A549 (cell line): ENCODE results near the gene KCNA10. TPM values are rescaled to one million over a fixed set of nuclear protein-coding genes. Genes with fewer than 3 reads are reported as not detected.

Experiments used
- ATAC-seq, 2 experiments: fragments of 200-7000 bp in 1 of 2; fragments of >200 bp in 1 of 2; cut with Nextera tagmentation in 1 of 2; cut with Tn5 transposase in 1 of 2; 3 replicates each; pipeline versions ENCODE4 v1.8.0 to v1.9.1; 2018 to 2020; ENCODE audit warnings: mild to moderate bottlenecking in 1 of 2, moderate library complexity in 1 of 2
- CTCF ChIA-PET: fragments of 300-600 bp; sonication (Branson Sonifier 250); formaldehyde crosslinking; extraction: SDS; loops from one replicate; lab custom pipeline; 2021; ENCODE audit warnings: antibody characterized with exemption, inconsistent platforms; lab: Yijun Ruan, JAX
- POLR2A ChIA-PET: fragments of 350-600 bp; formaldehyde crosslinking; extraction: SDS; loops from one replicate; lab custom pipeline; 2021; ENCODE audit warnings: antibody characterized with exemption, inconsistent platforms; lab: Yijun Ruan, JAX
- DNase-seq, 2 experiments: peaks; one replicate each; pipeline versions ENCODE4 v3.0.0 to v3.0.0-alpha.2; 2011 to 2016; ENCODE audit warnings: low read depth in 1 of 2, low spot score in 1 of 2
- FAIRE-seq: peaks from 2 replicates; lab custom pipeline; 2011; peaks lifted over from hg19 to GRCh38; lab: Jason Lieb, UNC
- H3K27ac ChIP-seq, 2 experiments: fragments of >200 bp; sonication (Bioruptor Twin); formaldehyde crosslinking; 3 replicates each; pipeline ENCODE4 v1.5.1; 2016 to 2017
- H3K4me1 ChIP-seq: fragments of >200 bp; sonication (Bioruptor Twin); formaldehyde crosslinking; 3 replicates; pipeline ENCODE4 v1.6.1; 2016
- H3K4me2 ChIP-seq: fragments of >200 bp; sonication (Bioruptor Twin); formaldehyde crosslinking; 3 replicates; pipeline ENCODE4 v1.6.1; 2016
- H3K4me3 ChIP-seq: fragments of >200 bp; sonication (Bioruptor Twin); formaldehyde crosslinking; 3 replicates; pipeline ENCODE4 v1.5.1; 2016
- H3K9me3 ChIP-seq: fragments of >200 bp; sonication (Bioruptor Twin); formaldehyde crosslinking; 3 replicates; pipeline ENCODE4 v1.6.1; 2016
- BCL3 ChIP-seq: fragments of >200 bp; sonication (Bioruptor Twin); formaldehyde crosslinking; IDR thresholded peaks from 3 replicates; pipeline ENCODE4 v1.6.1; 2016
- CBX2 ChIP-seq: fragments of 200-600 bp; sonication (generic); IDR thresholded peaks from 2 replicates; pipeline ENCODE4 v1.6.1; 2016; ENCODE audit warnings: low read depth, mild to moderate bottlenecking, borderline replicate concordance
- CBX8 ChIP-seq: fragments of 200-600 bp; sonication (generic); IDR thresholded peaks from 2 replicates; pipeline ENCODE4 v1.6.1; 2016
- CHD2 ChIP-seq: fragments of 150-350 bp; IDR thresholded peaks from 2 replicates; pipeline ENCODE4 v1.6.1; 2014; ENCODE audit warnings: low read length; ENCODE audit not compliant: partially characterized antibody
- ESRRA ChIP-seq: fragments of 150-350 bp; IDR thresholded peaks from 2 replicates; pipeline ENCODE4 v1.6.1; 2014; ENCODE audit warnings: mild to moderate bottlenecking, low read length, borderline replicate concordance
- FOSL2 ChIP-seq, 2 experiments: fragments of 450-650 bp in 1 of 2; fragments of >200 bp in 1 of 2; sonication (Bioruptor Twin) in 1 of 2; formaldehyde crosslinking; IDR thresholded peaks; 2 replicates each; pipeline versions ENCODE4 v1.5.0 to v1.6.1; 2016 to 2020; ENCODE audit warnings: mild to moderate bottlenecking in 1 of 2, moderate library complexity in 1 of 2
- HDAC2 ChIP-seq: fragments of 200-600 bp; sonication (generic); IDR thresholded peaks from 2 replicates; pipeline ENCODE4 v1.6.1; 2016
- HOXB13 ChIP-seq: fragments of 250-450 bp; sonication (Bioruptor Pico); IDR thresholded peaks from 2 replicates; pipeline ENCODE4 v1.5.0; 2020; ENCODE audit warnings: low read depth, mild to moderate bottlenecking, moderate library complexity
- JUNB ChIP-seq: fragments of >200 bp; sonication (Bioruptor Twin); formaldehyde crosslinking; IDR thresholded peaks from 2 replicates; pipeline ENCODE4 v1.6.1; 2016
- MAZ ChIP-seq: fragments of 150-350 bp; IDR thresholded peaks from 2 replicates; pipeline ENCODE4 v1.6.1; 2014; ENCODE audit warnings: antibody characterized with exemption, low read depth, low read length, borderline replicate concordance
- MYC ChIP-seq: IDR thresholded peaks from 2 replicates; pipeline ENCODE4 v1.6.1; 2012; ENCODE audit warnings: mild to moderate bottlenecking, inconsistent platforms, low read length, improper control_type of control experiment, borderline replicate concordance
- NPAS2 ChIP-seq: fragments of 250-450 bp; sonication (Bioruptor Pico); IDR thresholded peaks from 2 replicates; pipeline ENCODE4 v1.8.0; 2022; ENCODE audit warnings: mild to moderate bottlenecking, moderate library complexity, borderline replicate concordance
- NR3C1 ChIP-seq: fragments of >200 bp; sonication (Bioruptor Twin); formaldehyde crosslinking; IDR thresholded peaks from 3 replicates; pipeline ENCODE4 v1.6.1; 2017
- POLR2A ChIP-seq: IDR thresholded peaks from 2 replicates; pipeline ENCODE4 v1.6.1; 2012; ENCODE audit warnings: mild to moderate bottlenecking, low read length
- RAD21 ChIP-seq, 2 experiments: fragments of >200 bp in 1 of 2; sonication (Bioruptor Twin) in 1 of 2; formaldehyde crosslinking in 1 of 2; IDR thresholded peaks in 1 of 2; conservative IDR thresholded peaks in 1 of 2; 2 replicates in 1 of 2; 3 replicates in 1 of 2; pipeline ENCODE4 v1.6.1; 2012 to 2018; ENCODE audit warnings: inconsistent platforms in 1 of 2
- RARB ChIP-seq: fragments of 250-450 bp; sonication (Bioruptor Pico); IDR thresholded peaks from 2 replicates; pipeline ENCODE4 v1.8.0; 2021; ENCODE audit warnings: mild to moderate bottlenecking, moderate library complexity
- RNF2 ChIP-seq: fragments of 200-600 bp; sonication (generic); IDR thresholded peaks from 2 replicates; pipeline ENCODE4 v1.6.1; 2016; ENCODE audit warnings: low read depth, mild to moderate bottlenecking, antibody characterized with exemption, moderate library complexity, borderline replicate concordance
- SMC3 ChIP-seq: fragments of >200 bp; sonication (Bioruptor Twin); formaldehyde crosslinking; IDR thresholded peaks from 3 replicates; pipeline ENCODE4 v1.6.1; 2018; ENCODE audit warnings: inconsistent platforms
- SREBF2 ChIP-seq: fragments of 450-650 bp; IDR thresholded peaks from 2 replicates; pipeline ENCODE4 v1.6.1; 2014; ENCODE audit warnings: mild to moderate bottlenecking, moderate library complexity
- TFCP2L1 ChIP-seq: fragments of 250-450 bp; sonication (Bioruptor Pico); IDR thresholded peaks from 2 replicates; pipeline ENCODE4 v1.5.0; 2021; ENCODE audit warnings: mild to moderate bottlenecking
- WGBS: methylation state at CpG from one replicate; pipeline ENCODE4 v1.1.6; 2017; ENCODE audit errors: missing lambda C conversion rate; 5-methylcytosine and 5-hydroxymethylcytosine counted together
- polyA plus RNA-seq, 4 experiments: library from polyadenylated mRNA; depleted of rRNA in 3 of 4; stranded (reverse); fragments of >200 nt; fragmentation: RNase III in 1 of 4; extraction: RNeasy Plus Mini Kit Qiagen cat#74134 plus additional on column Dnase treatment in 1 of 4; gene quantifications; 2 replicates in 3 of 4; 3 replicates in 1 of 4; pipeline ENCODE4 v1.2.3, GENCODE V29; 2011 to 2017
- TF ChIP-seq, protein P1 (sequence below): IDR thresholded peaks from 2 replicates; pipeline ENCODE4 v1.6.1; 2012
- TF ChIP-seq, protein P2 (sequence below): fragments of 450-650 bp; IDR thresholded peaks from 2 replicates; pipeline ENCODE4 v1.6.1; 2014; ENCODE audit warnings: antibody characterized with exemption
- TF ChIP-seq, protein P3 (sequence below): IDR thresholded peaks from 2 replicates; pipeline ENCODE4 v1.6.1; 2012

The KCNA10 gene
- polyA plus RNA-seq, 2 of the 4 experiments (the other 2 are of a cell fraction), result not detected

- TF ChIP-seq, protein P1, sequence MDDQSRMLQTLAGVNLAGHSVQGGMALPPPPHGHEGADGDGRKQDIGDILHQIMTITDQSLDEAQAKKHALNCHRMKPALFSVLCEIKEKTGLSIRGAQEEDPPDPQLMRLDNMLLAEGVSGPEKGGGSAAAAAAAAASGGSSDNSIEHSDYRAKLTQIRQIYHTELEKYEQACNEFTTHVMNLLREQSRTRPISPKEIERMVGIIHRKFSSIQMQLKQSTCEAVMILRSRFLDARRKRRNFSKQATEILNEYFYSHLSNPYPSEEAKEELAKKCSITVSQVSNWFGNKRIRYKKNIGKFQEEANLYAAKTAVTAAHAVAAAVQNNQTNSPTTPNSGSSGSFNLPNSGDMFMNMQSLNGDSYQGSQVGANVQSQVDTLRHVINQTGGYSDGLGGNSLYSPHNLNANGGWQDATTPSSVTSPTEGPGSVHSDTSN, result no peak
- TF ChIP-seq CBX2 (no peak), MYC (no peak), NR3C1 (no peak), FOSL2 (IDR thresholded peaks at IDR 0.05) (no peak), FOSL2 (CRISPR knock-in tag; IDR thresholded peaks at IDR 0.05) (no peak), RARB (CRISPR knock-in tag) (no peak), SREBF2 (no peak), SMC3 (no peak), BCL3 (no peak), JUNB (no peak), ESRRA (no peak), CBX8 (no peak), HOXB13 (CRISPR knock-in tag) (no peak), POLR2A (no peak)
- TF ChIP-seq, protein P2, sequence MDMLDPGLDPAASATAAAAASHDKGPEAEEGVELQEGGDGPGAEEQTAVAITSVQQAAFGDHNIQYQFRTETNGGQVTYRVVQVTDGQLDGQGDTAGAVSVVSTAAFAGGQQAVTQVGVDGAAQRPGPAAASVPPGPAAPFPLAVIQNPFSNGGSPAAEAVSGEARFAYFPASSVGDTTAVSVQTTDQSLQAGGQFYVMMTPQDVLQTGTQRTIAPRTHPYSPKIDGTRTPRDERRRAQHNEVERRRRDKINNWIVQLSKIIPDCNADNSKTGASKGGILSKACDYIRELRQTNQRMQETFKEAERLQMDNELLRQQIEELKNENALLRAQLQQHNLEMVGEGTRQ, result no peak
- DNase-seq, result no peak
- CTCF ChIA-PET, result interaction anchor here (0.9 to 11.6 kb wide), 4 partner anchors 26 to 286 kb away, joined by 3 to 256 read pairs (median 88); partner anchors contain the start of gene KCNC4
- POLR2A ChIA-PET, result no interaction called here
- no peak for FAIRE-seq
- ATAC-seq, result no peak
- H3K27ac ChIP-seq, result no peak overlapping the region
- H3K9me3 ChIP-seq, result no peaks in the 10 kb centered on the region
- WGBS, result 76% methylated on average over 9 of the region's 11 CpGs
- no peak overlapping the region for H3K4me3 ChIP-seq
- H3K4me2 ChIP-seq, result no peak overlapping the region
- H3K4me1 ChIP-seq, result peaks cover 6% of the 10 kb centered on the region; the same call in 1 of the 3 replicates
These were observed 28.1 kb downstream of the KCNA10 start for GRCh38 chr1:110490791-110491451.

DNA sequence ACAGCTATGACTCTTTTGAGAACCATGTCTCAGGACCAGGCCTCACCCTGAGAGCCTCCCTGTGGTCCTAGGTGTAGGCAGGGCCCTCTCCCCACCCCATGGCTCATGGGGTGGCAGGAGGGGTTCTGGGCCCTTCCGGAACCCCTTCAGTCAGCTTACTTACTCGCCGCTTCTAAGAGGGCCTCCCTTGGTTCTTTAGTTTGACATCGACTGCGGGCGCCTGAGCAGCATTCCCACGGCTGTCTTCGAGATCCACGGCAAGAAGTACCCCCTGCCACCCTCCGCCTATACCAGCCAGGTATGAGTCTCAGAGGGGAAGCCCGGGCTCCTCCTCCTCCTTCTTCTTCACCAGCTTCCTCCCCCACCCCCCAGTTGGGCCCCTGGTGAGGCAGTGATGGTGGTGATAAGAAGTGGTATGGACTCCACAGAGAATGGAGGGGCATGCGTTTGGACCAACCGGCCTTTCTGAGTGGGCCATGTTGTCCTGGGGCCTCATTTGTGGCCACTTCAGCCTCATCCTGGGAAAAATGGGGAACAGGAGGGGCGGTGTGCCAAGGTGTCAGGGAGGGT, 28.9 kb downstream of the KCNA10 start:
- WGBS, result 94% methylated on average over 10 of the region's 14 CpGs
- ChIA-PET CTCF (interaction anchor here (0.6 to 11.6 kb wide), 4 partner anchors 26 to 285 kb away, joined by 3 to 256 read pairs (median 84); partner anchors contain the start of gene KCNC4), POLR2A (no interaction called here)
- ATAC-seq (no peak), FAIRE-seq (no peak)
- peaks cover 6% of the 10 kb centered on the region; the same call in 1 of the 3 replicates for H3K4me1 ChIP-seq
- H3K4me3 ChIP-seq, result no peak overlapping the region
- H3K4me2 ChIP-seq, result no peak overlapping the region
- no peak for TF ChIP-seq RNF2
- TF ChIP-seq, all 56 proteins: peak for 0
- no peak for DNase-seq
- Histone ChIP-seq H3K9me3 (no peaks in the 10 kb centered on the region), H3K27ac (no peak overlapping the region)

GRCh38 chr1:110489406-110489805, 29.6 kb downstream of the KCNA10 start:
- H3K4me1 ChIP-seq, result peaks cover 6% of the 10 kb centered on the region; the same call in 1 of the 3 replicates
- no peaks in the 10 kb centered on the region for H3K9me3 ChIP-seq
- POLR2A ChIA-PET, result no interaction called here
- H3K4me3 ChIP-seq, result no peak overlapping the region
- no peak overlapping the region for H3K4me2 ChIP-seq
- no peak for DNase-seq
- CTCF ChIA-PET, result interaction anchor here (1.1 to 11.6 kb wide), 3 partner anchors 25 to 284 kb away, joined by 4 to 256 read pairs (median 165); partner anchors contain the start of gene KCNC4
- no peak for ATAC-seq
- TF ChIP-seq, protein P3, sequence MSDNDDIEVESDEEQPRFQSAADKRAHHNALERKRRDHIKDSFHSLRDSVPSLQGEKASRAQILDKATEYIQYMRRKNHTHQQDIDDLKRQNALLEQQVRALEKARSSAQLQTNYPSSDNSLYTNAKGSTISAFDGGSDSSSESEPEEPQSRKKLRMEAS, result no peak
- TF ChIP-seq, protein P2, result no peak
- TF ChIP-seq HOXB13 (CRISPR knock-in tag), result no peak
- no peak for TF ChIP-seq CHD2
- no peak for TF ChIP-seq NPAS2 (CRISPR knock-in tag)
- TF ChIP-seq TFCP2L1, result no peak
- TF ChIP-seq HDAC2, result no peak
- TF ChIP-seq RAD21 (conservative IDR thresholded peaks at IDR 0.05 in 1 of 2, IDR thresholded peaks at IDR 0.05 in 1 of 2), result no peak
- TF ChIP-seq, protein P1, result no peak
- no peak for TF ChIP-seq MAZ
- no peak for FAIRE-seq
- no peak overlapping the region for H3K27ac ChIP-seq
- WGBS, result 82% methylated on average over 10 of the region's 15 CpGs
